OCI-LY3 (cell line): Measurements from ENCODE around the gene ELAVL1.
"Not testable (repeated sequence)": the region's sequence is repeated elsewhere in the genome, so short reads cannot be mapped to it uniquely, and the experiment has no call there.

Experiments used
- H2AFZ ChIP-seq: fragments of 200-600, 300-600 bp; shearing (Covaris generic); 2 replicates; pipeline ENCODE4 v1.6.0; 2014; ENCODE audit warnings: antibody characterized with exemption, low read depth, low read length
- H3K27ac ChIP-seq: fragments of 200-600, 300-600 bp; sonication (generic); 2 replicates; pipeline ENCODE4 v1.5.1; 2014; ENCODE audit warnings: mild to moderate bottlenecking, low read length, moderate library complexity, mixed read lengths
- H3K27me3 ChIP-seq: fragments of 200-600, 300-600 bp; sonication (generic); 2 replicates; pipeline ENCODE4 v1.6.1; 2014; ENCODE audit warnings: low read depth, low read length, mixed read lengths
- H3K36me3 ChIP-seq: fragments of 200-600, 300-600 bp; sonication (generic); replicated peaks from 2 replicates; pipeline ENCODE3; 2014; ENCODE audit warnings: low read depth, low read length, mixed read lengths
- H3K4me1 ChIP-seq: fragments of 300-600, 200-600 bp; sonication (generic); 2 replicates; pipeline ENCODE4 v1.6.1; 2014; ENCODE audit warnings: low read length, mixed read lengths
- H3K4me2 ChIP-seq: fragments of 200-600, 300-600 bp; sonication (generic); 2 replicates; pipeline ENCODE4 v1.6.1; 2014; ENCODE audit warnings: low read length, mixed read lengths
- H3K4me3 ChIP-seq: fragments of 300-600, 200-600 bp; sonication (generic); 2 replicates; pipeline ENCODE4 v1.5.1; 2014; ENCODE audit warnings: antibody characterized with exemption, mild to moderate bottlenecking, low read length, moderate library complexity
- H3K79me2 ChIP-seq: fragments of 300-600, 200-600 bp; shearing (Covaris generic); 2 replicates; pipeline ENCODE4 v1.6.1; 2014; ENCODE audit warnings: mild to moderate bottlenecking, low read length, mixed read lengths
- H3K9ac ChIP-seq: fragments of 300-600, 200-600 bp; shearing (Covaris generic); 2 replicates; pipeline ENCODE4 v1.6.0; 2014; ENCODE audit warnings: mild to moderate bottlenecking, low read length, moderate library complexity
- H3K9me3 ChIP-seq: fragments of 200-600, 300-600 bp; shearing (Covaris generic); 2 replicates; pipeline ENCODE4 v1.6.1; 2014; ENCODE audit warnings: low read length, mixed read lengths; ENCODE audit not compliant: insufficient read depth
- H4K20me1 ChIP-seq: fragments of 200-600, 300-600 bp; sonication (generic); 2 replicates; pipeline ENCODE4 v1.6.1; 2016; ENCODE audit warnings: low read length, mixed read lengths; ENCODE audit not compliant: insufficient read depth
- CTCF ChIP-seq: fragments of 200-600, 300-600 bp; sonication (generic); IDR thresholded peaks from 2 replicates; pipeline ENCODE4 v1.5.1; 2014; ENCODE audit warnings: antibody characterized with exemption, low read length, low read depth
- EZH2phosphoT487 ChIP-seq: fragments of 200-600 bp; shearing (Covaris generic); IDR thresholded peaks from 2 replicates; pipeline ENCODE4 v1.6.1; 2018; ENCODE audit warnings: antibody characterized with exemption, mixed run types, low read depth

The ELAVL1 gene

GRCh38 chr19:8034178-8034525 is 28.7 kb upstream of the ELAVL1 start:
- no peak overlapping the region for H3K4me3 ChIP-seq
- H4K20me1 ChIP-seq: no peaks in the 10 kb centered on the region
- no peaks in the 10 kb centered on the region for H3K4me1 ChIP-seq
- H3K36me3 ChIP-seq: no peaks in the 10 kb centered on the region
- no peak overlapping the region for H3K27ac ChIP-seq
- H3K4me2 ChIP-seq: no peak overlapping the region
- H3K79me2 ChIP-seq: no peaks in the 10 kb centered on the region
- H2AFZ ChIP-seq: no peak overlapping the region
- H3K9ac ChIP-seq: no peak overlapping the region
- no peaks in the 10 kb centered on the region for H3K9me3 ChIP-seq
- TF ChIP-seq CTCF: no peak
- no peak for TF ChIP-seq EZH2phosphoT487
- peaks cover 8% of the 10 kb centered on the region; the same call in 1 of the 2 replicates for H3K27me3 ChIP-seq

- H3K9me3 ChIP-seq, H3K4me3 ChIP-seq, H3K4me1 ChIP-seq, H3K27ac ChIP-seq, H3K27me3 ChIP-seq, H4K20me1 ChIP-seq, H3K9ac ChIP-seq, H2AFZ ChIP-seq, H3K79me2 ChIP-seq, H3K36me3 ChIP-seq, H3K4me2 ChIP-seq: not testable (repeated sequence)
These were observed 28.1 kb upstream of the ELAVL1 start for GRCh38 chr19:8033287-8034177.

GRCh38 chr19:8030960-8031359 is 25.5 kb upstream of the ELAVL1 start:
- Histone ChIP-seq H3K27ac (no peak overlapping the region), H3K79me2 (no peaks in the 10 kb centered on the region), H3K9me3 (no peaks in the 10 kb centered on the region), H3K4me1 (no peaks in the 10 kb centered on the region), H3K4me2 (no peak overlapping the region), H3K36me3 (no peaks in the 10 kb centered on the region), H3K4me3 (no peak overlapping the region), H3K27me3 (0 out of 2 replicates have a peak, but pooled peaks cover 3% of the 10 kb centered on the region), H2AFZ (no peak overlapping the region), H3K9ac (no peak overlapping the region), H4K20me1 (no peaks in the 10 kb centered on the region)
- TF ChIP-seq EZH2phosphoT487 (no peak), CTCF (no peak)

- H3K4me2 ChIP-seq: no peak overlapping the region
- TF ChIP-seq EZH2phosphoT487 (no peak), CTCF (no peak)
- H3K27ac ChIP-seq: no peak overlapping the region
- 0 out of 2 replicates have a peak, but pooled peaks cover 3% of the 10 kb centered on the region for H3K27me3 ChIP-seq
- H3K36me3 ChIP-seq: no peaks in the 10 kb centered on the region
- no peak overlapping the region for H3K9ac ChIP-seq
- no peaks in the 10 kb centered on the region for H3K9me3 ChIP-seq
- H3K4me1 ChIP-seq: no peaks in the 10 kb centered on the region
- no peak overlapping the region for H3K4me3 ChIP-seq
- H4K20me1 ChIP-seq: no peaks in the 10 kb centered on the region
- no peak overlapping the region for H2AFZ ChIP-seq
- H3K79me2 ChIP-seq: no peaks in the 10 kb centered on the region
These were observed 23.6 kb upstream of the ELAVL1 start for GRCh38 chr19:8028951-8029491.
